DOHH2 (cell line): ENCODE data around the gene TMEM248.
"Not testable (repeated sequence)": the region's sequence is repeated elsewhere in the genome, so short reads cannot be mapped to it uniquely, and the experiment has no call there.

Source experiments
- EZH2phosphoT487 ChIP-seq: fragments of 200-600 bp; sonication (generic); IDR thresholded peaks from 2 replicates; pipeline ENCODE4 v1.6.1; 2017; ENCODE audit warnings: borderline replicate concordance, mild to moderate bottlenecking, antibody characterized with exemption, low read length, moderate library complexity, mixed read lengths
- TF ChIP-seq, protein P1 (sequence below): fragments of 200-600 bp; sonication (generic); IDR thresholded peaks from one replicate; pipeline ENCODE4 v1.5.1; 2014; ENCODE audit warnings: antibody characterized with exemption, mild to moderate bottlenecking, low read depth, low read length; ENCODE audit not compliant: poor library complexity, severe bottlenecking

DNA sequence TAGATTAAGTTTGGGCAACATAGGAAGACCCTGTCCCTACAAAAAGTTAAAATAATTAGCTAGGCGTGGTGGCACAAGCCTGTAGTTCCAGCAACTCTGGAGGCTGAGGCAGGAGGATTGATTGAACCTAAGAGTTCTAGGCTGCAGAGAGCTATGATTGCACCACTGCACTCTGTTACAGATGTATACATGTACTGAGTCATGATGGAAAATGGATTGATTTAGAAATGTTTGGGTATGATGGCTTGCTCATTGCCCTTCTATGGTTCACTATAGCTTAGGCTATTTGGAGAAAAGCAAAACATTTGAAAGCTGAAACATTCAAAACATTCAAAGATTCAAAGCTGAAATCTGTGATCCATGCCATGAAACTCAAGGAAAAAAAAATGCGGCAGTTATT is 58.0 kb downstream of the TMEM248 start:
- TF ChIP-seq, protein P1, sequence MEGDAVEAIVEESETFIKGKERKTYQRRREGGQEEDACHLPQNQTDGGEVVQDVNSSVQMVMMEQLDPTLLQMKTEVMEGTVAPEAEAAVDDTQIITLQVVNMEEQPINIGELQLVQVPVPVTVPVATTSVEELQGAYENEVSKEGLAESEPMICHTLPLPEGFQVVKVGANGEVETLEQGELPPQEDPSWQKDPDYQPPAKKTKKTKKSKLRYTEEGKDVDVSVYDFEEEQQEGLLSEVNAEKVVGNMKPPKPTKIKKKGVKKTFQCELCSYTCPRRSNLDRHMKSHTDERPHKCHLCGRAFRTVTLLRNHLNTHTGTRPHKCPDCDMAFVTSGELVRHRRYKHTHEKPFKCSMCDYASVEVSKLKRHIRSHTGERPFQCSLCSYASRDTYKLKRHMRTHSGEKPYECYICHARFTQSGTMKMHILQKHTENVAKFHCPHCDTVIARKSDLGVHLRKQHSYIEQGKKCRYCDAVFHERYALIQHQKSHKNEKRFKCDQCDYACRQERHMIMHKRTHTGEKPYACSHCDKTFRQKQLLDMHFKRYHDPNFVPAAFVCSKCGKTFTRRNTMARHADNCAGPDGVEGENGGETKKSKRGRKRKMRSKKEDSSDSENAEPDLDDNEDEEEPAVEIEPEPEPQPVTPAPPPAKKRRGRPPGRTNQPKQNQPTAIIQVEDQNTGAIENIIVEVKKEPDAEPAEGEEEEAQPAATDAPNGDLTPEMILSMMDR, result not testable (repeated sequence)
- TF ChIP-seq EZH2phosphoT487, result not testable (repeated sequence)
